ENCODE results near the gene SRGAP3.

SRGAP3 gene

DNA sequence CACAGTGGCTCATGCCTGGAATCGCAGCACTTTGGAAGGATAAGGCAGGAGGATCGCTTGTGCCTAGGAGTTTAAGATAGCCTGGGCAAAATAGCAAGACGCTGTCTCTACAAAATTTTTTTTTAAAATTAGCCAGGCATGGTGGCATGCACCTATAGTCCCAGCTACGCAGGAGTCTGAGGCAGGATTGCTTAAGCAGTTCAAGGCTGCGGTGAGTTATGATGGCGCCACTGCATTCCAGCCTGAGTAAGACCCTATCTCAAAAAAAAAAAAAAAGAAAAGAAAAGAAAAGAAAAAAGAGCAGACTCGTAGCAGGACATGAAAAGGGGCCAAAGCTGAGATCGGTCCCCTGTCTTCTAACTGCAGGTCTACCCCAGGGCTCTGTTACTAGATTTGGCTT lies 18.9 kb downstream of the SRGAP3 start:
- H3K27ac ChIP-seq (ENCODE audit: low read depth, low read length): no peak overlapping the region
- no peaks in the 10 kb centered on the region for H3K4me1 ChIP-seq (ENCODE audit: control insufficient read depth in 1 of 2, insufficient read depth in 2 of 2, low read length in 2 of 2)
- H3K9ac ChIP-seq (ENCODE audit: low read depth in 1 of 2, low read length in 2 of 2): no peak overlapping the region
- H3K4me3 ChIP-seq (ENCODE audit: low read depth in 1 of 2, low read length in 2 of 2): no peak overlapping the region
- H3K27me3 ChIP-seq (ENCODE audit: control insufficient read depth in 1 of 2, insufficient read depth in 2 of 2, low read length in 2 of 2): no peaks in the 10 kb centered on the region
- no peaks in the 10 kb centered on the region for H3K36me3 ChIP-seq (ENCODE audit: control insufficient read depth in 1 of 2, insufficient read depth in 2 of 2, low read length in 2 of 2)
- H3K9me3 ChIP-seq (ENCODE audit: control insufficient read depth in 1 of 2, low read length in 2 of 2): no peaks in the 10 kb centered on the region

DNA sequence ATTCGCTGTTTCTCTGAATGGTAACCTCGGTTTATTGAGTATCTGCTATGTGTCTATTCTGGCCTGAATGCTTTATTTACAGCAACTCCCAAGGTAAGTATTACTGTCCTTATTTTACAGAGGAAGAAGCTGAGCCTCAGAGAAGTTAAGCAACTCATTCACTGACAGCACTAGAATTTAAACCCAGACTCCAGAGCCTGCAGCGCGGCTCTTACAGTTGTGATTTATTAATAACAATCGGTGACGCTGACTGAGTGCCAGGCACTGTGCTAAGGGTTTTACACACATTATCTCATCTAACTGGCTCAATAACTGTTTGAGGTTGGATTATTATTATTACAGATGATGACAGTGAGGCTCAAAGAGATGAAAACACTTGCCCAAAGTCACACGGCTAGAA lies 19.6 kb downstream of the SRGAP3 start:
- H3K4me1 ChIP-seq (ENCODE audit: control insufficient read depth in 1 of 2, insufficient read depth in 2 of 2, low read length in 2 of 2): no peaks in the 10 kb centered on the region
- no peaks in the 10 kb centered on the region for H3K27me3 ChIP-seq (ENCODE audit: control insufficient read depth in 1 of 2, insufficient read depth in 2 of 2, low read length in 2 of 2)
- no peak overlapping the region for H3K9ac ChIP-seq (ENCODE audit: low read depth in 1 of 2, low read length in 2 of 2)
- H3K9me3 ChIP-seq (ENCODE audit: control insufficient read depth in 1 of 2, low read length in 2 of 2): no peaks in the 10 kb centered on the region
- no peaks in the 10 kb centered on the region for H3K36me3 ChIP-seq (ENCODE audit: control insufficient read depth in 1 of 2, insufficient read depth in 2 of 2, low read length in 2 of 2)
- H3K4me3 ChIP-seq (ENCODE audit: low read depth in 1 of 2, low read length in 2 of 2): no peak overlapping the region
- H3K27ac ChIP-seq (ENCODE audit: low read depth, low read length): no peak overlapping the region

DNA sequence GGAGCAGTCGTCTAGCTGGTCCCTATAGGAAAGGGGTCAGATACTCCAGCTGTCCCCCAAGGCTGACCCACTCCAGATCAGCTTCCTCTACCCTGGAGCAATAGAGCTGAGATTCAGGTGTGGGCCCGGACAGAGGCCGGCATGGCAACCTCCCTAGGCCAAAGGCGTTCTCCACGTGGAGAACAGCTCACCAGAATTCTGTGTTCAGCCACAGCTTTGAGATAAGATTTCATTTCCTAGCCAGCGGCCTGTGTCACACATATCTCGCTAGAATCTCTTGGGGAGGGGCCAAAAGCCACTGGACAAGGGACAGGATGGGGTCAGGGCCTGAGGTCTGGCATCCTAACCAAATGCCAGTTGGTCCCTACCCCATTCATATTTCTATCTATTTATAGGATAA lies 20.1 kb downstream of the SRGAP3 start:
- Histone ChIP-seq H3K4me1 (ENCODE audit: control insufficient read depth in 1 of 2, insufficient read depth in 2 of 2, low read length in 2 of 2) (no peaks in the 10 kb centered on the region), H3K27me3 (ENCODE audit: control insufficient read depth in 1 of 2, insufficient read depth in 2 of 2, low read length in 2 of 2) (no peaks in the 10 kb centered on the region), H3K9me3 (ENCODE audit: control insufficient read depth in 1 of 2, low read length in 2 of 2) (no peaks in the 10 kb centered on the region), H3K9ac (ENCODE audit: low read depth in 1 of 2, low read length in 2 of 2) (no peak overlapping the region), H3K27ac (ENCODE audit: low read depth, low read length) (no peak overlapping the region), H3K36me3 (ENCODE audit: control insufficient read depth in 1 of 2, insufficient read depth in 2 of 2, low read length in 2 of 2) (no peaks in the 10 kb centered on the region), H3K4me3 (ENCODE audit: low read depth in 1 of 2, low read length in 2 of 2) (no peak overlapping the region)

DNA sequence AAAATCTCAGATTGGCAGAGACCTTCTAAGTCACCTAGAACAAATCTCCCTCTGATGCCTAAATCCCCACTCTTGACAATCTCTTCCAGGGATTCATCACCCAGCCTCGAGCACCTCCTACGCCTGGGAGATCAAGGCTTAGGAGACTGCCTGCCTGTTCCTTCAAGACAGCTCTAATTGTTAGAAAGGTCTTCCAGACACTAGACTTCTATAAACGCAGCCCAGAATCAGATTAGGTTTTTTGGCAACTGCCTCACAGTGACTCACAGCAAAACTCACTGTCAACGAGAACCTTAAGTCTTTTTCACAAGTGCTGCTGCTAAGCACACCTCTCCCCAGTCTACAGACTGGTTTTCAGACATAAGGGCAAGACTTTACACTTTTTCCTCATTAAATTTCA lies 23.1 kb downstream of the SRGAP3 start:
- no peaks in the 10 kb centered on the region for H3K9me3 ChIP-seq (ENCODE audit: control insufficient read depth in 1 of 2, low read length in 2 of 2)
- no peak overlapping the region for H3K9ac ChIP-seq (ENCODE audit: low read depth in 1 of 2, low read length in 2 of 2)
- no peaks in the 10 kb centered on the region for H3K27me3 ChIP-seq (ENCODE audit: control insufficient read depth in 1 of 2, insufficient read depth in 2 of 2, low read length in 2 of 2)
- no peaks in the 10 kb centered on the region for H3K4me1 ChIP-seq (ENCODE audit: control insufficient read depth in 1 of 2, insufficient read depth in 2 of 2, low read length in 2 of 2)
- H3K4me3 ChIP-seq (ENCODE audit: low read depth in 1 of 2, low read length in 2 of 2): no peak overlapping the region
- H3K36me3 ChIP-seq (ENCODE audit: control insufficient read depth in 1 of 2, insufficient read depth in 2 of 2, low read length in 2 of 2): no peaks in the 10 kb centered on the region
- H3K27ac ChIP-seq (ENCODE audit: low read depth, low read length): no peak overlapping the region

DNA sequence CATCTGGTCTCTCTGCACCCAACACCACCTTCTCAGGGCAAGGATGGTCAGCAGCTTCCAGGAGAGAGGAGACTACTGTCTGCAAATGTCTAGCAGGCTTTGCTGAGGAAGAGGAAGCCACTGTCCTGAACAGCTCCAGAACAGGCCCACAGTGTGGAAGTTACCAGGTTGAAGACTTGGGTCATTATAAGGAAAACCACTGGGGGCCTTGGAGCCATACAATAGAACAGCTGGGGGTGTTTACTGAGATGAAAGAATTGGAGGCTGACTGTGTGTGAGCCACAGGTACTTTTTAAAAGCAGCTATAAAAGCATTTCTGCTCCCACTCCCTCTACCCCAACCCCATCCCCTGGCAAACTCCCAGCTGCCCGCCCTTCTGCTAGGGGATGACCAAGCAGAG lies 24.2 kb downstream of the SRGAP3 start:
- Histone ChIP-seq H3K27me3 (ENCODE audit: control insufficient read depth in 1 of 2, insufficient read depth in 2 of 2, low read length in 2 of 2) (no peaks in the 10 kb centered on the region), H3K4me1 (ENCODE audit: control insufficient read depth in 1 of 2, insufficient read depth in 2 of 2, low read length in 2 of 2) (no peaks in the 10 kb centered on the region), H3K36me3 (ENCODE audit: control insufficient read depth in 1 of 2, insufficient read depth in 2 of 2, low read length in 2 of 2) (no peaks in the 10 kb centered on the region), H3K9me3 (ENCODE audit: control insufficient read depth in 1 of 2, low read length in 2 of 2) (no peaks in the 10 kb centered on the region), H3K4me3 (ENCODE audit: low read depth in 1 of 2, low read length in 2 of 2) (no peak overlapping the region), H3K9ac (ENCODE audit: low read depth in 1 of 2, low read length in 2 of 2) (no peak overlapping the region), H3K27ac (ENCODE audit: low read depth, low read length) (no peak overlapping the region)

DNA sequence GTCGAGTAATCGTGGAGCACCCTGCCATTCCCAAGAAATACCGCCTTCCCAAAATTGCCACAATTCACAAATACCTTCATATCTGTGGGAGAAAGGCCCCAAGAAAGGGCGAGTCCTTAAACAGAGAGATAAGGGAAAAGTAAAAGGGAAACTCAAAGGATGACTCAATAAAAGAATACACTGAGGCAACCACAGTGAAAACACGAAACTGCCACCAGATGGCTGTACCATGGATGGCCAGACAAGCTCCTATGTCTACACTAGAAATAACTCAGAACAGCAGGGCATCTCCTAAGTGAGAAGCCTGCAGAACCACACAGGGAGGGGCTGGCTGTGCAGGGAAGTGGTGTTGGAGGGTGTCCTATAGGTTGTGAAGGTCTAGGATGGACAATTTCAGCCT lies 25.0 kb downstream of the SRGAP3 start:
- Histone ChIP-seq H3K27ac (ENCODE audit: low read depth, low read length) (no peak overlapping the region), H3K9me3 (ENCODE audit: control insufficient read depth in 1 of 2, low read length in 2 of 2) (no peaks in the 10 kb centered on the region), H3K4me3 (ENCODE audit: low read depth in 1 of 2, low read length in 2 of 2) (no peak overlapping the region), H3K36me3 (ENCODE audit: control insufficient read depth in 1 of 2, insufficient read depth in 2 of 2, low read length in 2 of 2) (no peaks in the 10 kb centered on the region), H3K9ac (ENCODE audit: low read depth in 1 of 2, low read length in 2 of 2) (no peak overlapping the region), H3K4me1 (ENCODE audit: control insufficient read depth in 1 of 2, insufficient read depth in 2 of 2, low read length in 2 of 2) (no peaks in the 10 kb centered on the region), H3K27me3 (ENCODE audit: control insufficient read depth in 1 of 2, insufficient read depth in 2 of 2, low read length in 2 of 2) (no peaks in the 10 kb centered on the region)

DNA sequence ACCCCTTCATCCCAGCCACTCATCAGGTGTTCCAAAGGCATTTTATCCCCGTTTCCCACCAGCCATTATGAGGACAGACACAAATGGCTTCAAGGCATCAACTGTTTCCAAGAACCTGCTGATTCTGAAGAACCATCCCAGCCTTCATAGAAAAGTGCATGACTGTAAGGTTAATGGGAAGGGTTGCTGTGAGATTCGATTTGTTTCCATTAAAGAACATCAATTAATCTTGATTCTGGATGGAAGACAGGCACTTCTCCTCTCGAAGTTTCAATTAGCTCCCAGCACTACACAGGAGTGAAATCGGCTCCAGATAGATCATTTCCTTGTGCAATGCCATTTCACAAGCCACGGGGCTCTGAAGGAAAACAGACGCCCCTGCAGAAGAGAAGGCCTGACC lies 25.8 kb downstream of the SRGAP3 start:
- H3K4me3 ChIP-seq (ENCODE audit: low read depth in 1 of 2, low read length in 2 of 2): no peak overlapping the region
- H3K27me3 ChIP-seq (ENCODE audit: control insufficient read depth in 1 of 2, insufficient read depth in 2 of 2, low read length in 2 of 2): no peaks in the 10 kb centered on the region
- no peaks in the 10 kb centered on the region for H3K9me3 ChIP-seq (ENCODE audit: control insufficient read depth in 1 of 2, low read length in 2 of 2)
- H3K27ac ChIP-seq (ENCODE audit: low read depth, low read length): no peak overlapping the region
- no peak overlapping the region for H3K9ac ChIP-seq (ENCODE audit: low read depth in 1 of 2, low read length in 2 of 2)
- H3K4me1 ChIP-seq (ENCODE audit: control insufficient read depth in 1 of 2, insufficient read depth in 2 of 2, low read length in 2 of 2): no peaks in the 10 kb centered on the region
- no peaks in the 10 kb centered on the region for H3K36me3 ChIP-seq (ENCODE audit: control insufficient read depth in 1 of 2, insufficient read depth in 2 of 2, low read length in 2 of 2)

DNA sequence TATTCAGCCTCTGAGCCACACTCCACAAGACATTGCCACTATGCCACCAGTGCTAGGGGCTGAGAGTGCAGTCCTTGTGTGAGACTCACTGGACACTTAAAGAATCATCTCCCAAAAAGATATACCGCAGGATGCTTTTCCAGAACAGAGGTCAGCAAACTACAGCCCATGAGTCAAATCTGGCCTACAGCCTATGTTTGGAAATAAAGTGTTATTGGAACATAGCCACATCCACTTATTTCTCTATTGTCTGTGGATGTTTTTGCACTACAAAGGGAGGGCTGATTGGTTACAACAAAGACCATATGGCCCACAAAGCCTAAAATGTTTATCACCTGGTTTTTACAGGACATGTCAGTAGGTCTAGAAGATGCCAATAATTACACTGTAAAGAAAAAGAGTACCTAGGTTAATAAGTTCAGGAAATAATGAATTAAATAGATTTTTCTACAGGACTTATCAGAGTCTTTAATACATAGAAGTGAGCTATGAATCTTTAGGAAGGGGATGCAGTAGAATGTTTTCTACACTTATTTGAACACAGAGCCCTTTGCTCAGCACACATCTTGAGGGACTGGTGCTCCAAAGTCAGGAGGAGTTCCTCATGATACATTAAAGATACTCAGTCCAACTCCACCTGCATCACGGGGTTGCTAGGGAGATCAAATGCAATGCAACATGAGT lies 26.3 kb downstream of the SRGAP3 start:
- Histone ChIP-seq H3K27me3 (ENCODE audit: control insufficient read depth in 1 of 2, insufficient read depth in 2 of 2, low read length in 2 of 2) (no peaks in the 10 kb centered on the region), H3K9ac (ENCODE audit: low read depth in 1 of 2, low read length in 2 of 2) (no peak overlapping the region), H3K9me3 (ENCODE audit: control insufficient read depth in 1 of 2, low read length in 2 of 2) (no peaks in the 10 kb centered on the region), H3K36me3 (ENCODE audit: control insufficient read depth in 1 of 2, insufficient read depth in 2 of 2, low read length in 2 of 2) (no peaks in the 10 kb centered on the region), H3K4me3 (ENCODE audit: low read depth in 1 of 2, low read length in 2 of 2) (no peak overlapping the region), H3K27ac (ENCODE audit: low read depth, low read length) (no peak overlapping the region), H3K4me1 (ENCODE audit: control insufficient read depth in 1 of 2, insufficient read depth in 2 of 2, low read length in 2 of 2) (no peaks in the 10 kb centered on the region)

DNA sequence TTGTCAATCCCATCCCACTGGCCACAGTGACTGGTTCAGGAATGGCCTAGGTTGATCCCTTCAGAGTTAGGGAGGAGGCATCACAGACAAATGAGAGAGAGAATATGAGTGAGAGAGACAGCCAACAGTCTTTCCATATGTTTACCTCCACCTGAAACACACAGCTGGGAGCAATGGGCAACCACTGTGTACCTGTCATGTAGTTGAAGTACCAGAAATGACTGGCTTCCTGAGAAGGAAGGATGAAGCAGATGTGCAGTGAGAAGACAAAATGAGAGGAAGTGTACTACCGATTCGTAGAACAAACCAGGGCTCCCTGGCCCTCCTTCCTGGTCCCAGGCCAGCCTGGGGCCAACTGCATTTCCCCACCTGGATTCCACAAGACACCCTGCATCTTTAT lies 27.4 kb downstream of the SRGAP3 start:
- Histone ChIP-seq H3K9me3 (ENCODE audit: control insufficient read depth in 1 of 2, low read length in 2 of 2) (no peaks in the 10 kb centered on the region), H3K4me3 (ENCODE audit: low read depth in 1 of 2, low read length in 2 of 2) (no peak overlapping the region), H3K27ac (ENCODE audit: low read depth, low read length) (no peak overlapping the region), H3K9ac (ENCODE audit: low read depth in 1 of 2, low read length in 2 of 2) (no peak overlapping the region), H3K4me1 (ENCODE audit: control insufficient read depth in 1 of 2, insufficient read depth in 2 of 2, low read length in 2 of 2) (no peaks in the 10 kb centered on the region), H3K36me3 (ENCODE audit: control insufficient read depth in 1 of 2, insufficient read depth in 2 of 2, low read length in 2 of 2) (no peaks in the 10 kb centered on the region), H3K27me3 (ENCODE audit: control insufficient read depth in 1 of 2, insufficient read depth in 2 of 2, low read length in 2 of 2) (no peaks in the 10 kb centered on the region)

DNA sequence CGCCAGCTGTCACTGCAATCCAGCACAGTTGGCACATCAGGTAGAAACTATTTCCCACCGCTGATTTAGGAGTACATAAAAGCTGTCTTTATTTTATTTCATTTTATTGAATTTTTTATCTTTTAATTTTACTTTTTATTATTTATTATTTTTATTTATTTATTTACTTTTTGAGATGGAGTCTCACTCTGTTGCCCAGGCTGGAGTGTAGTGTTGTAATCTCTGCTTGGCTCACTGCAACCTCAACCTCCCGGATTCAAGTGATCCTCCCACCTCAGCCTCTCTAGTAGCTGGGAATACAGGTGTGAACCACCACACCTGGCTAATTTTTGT lies 31.0 kb downstream of the SRGAP3 start:
- no peak overlapping the region for H3K27ac ChIP-seq (ENCODE audit: low read depth, low read length)
- no peaks in the 10 kb centered on the region for H3K4me1 ChIP-seq (ENCODE audit: control insufficient read depth in 1 of 2, insufficient read depth in 2 of 2, low read length in 2 of 2)
- H3K27me3 ChIP-seq (ENCODE audit: control insufficient read depth in 1 of 2, insufficient read depth in 2 of 2, low read length in 2 of 2): no peaks in the 10 kb centered on the region

More for the DNA sequence above, 31.0 kb downstream of the SRGAP3 start:
- no peak overlapping the region for H3K4me3 ChIP-seq (ENCODE audit: low read depth in 1 of 2, low read length in 2 of 2)
- no peak overlapping the region for H3K9ac ChIP-seq (ENCODE audit: low read depth in 1 of 2, low read length in 2 of 2)
- no peaks in the 10 kb centered on the region for H3K9me3 ChIP-seq (ENCODE audit: control insufficient read depth in 1 of 2, low read length in 2 of 2)
- no peaks in the 10 kb centered on the region for H3K36me3 ChIP-seq (ENCODE audit: control insufficient read depth in 1 of 2, insufficient read depth in 2 of 2, low read length in 2 of 2)

Measured in duodenal mucosa (tissue), 2 donors.